VCaP (cell line): Measurements from ENCODE around the gene MPP4.

ENCODE experiments used
- H3K27ac ChIP-seq: fragments of 450-650 bp; 2 replicates; pipeline ENCODE4 v1.5.1; 2017
- TF ChIP-seq, protein P1 (sequence below): fragments of 450-650 bp; conservative IDR thresholded peaks from 2 replicates; pipeline ENCODE4 v1.5.1; 2017; ENCODE audit warnings: mild to moderate bottlenecking, moderate library complexity

Gene MPP4

GRCh38 chr2:201697899-201698298 is 545 bp downstream of the MPP4 start:
- TF ChIP-seq, protein P1, sequence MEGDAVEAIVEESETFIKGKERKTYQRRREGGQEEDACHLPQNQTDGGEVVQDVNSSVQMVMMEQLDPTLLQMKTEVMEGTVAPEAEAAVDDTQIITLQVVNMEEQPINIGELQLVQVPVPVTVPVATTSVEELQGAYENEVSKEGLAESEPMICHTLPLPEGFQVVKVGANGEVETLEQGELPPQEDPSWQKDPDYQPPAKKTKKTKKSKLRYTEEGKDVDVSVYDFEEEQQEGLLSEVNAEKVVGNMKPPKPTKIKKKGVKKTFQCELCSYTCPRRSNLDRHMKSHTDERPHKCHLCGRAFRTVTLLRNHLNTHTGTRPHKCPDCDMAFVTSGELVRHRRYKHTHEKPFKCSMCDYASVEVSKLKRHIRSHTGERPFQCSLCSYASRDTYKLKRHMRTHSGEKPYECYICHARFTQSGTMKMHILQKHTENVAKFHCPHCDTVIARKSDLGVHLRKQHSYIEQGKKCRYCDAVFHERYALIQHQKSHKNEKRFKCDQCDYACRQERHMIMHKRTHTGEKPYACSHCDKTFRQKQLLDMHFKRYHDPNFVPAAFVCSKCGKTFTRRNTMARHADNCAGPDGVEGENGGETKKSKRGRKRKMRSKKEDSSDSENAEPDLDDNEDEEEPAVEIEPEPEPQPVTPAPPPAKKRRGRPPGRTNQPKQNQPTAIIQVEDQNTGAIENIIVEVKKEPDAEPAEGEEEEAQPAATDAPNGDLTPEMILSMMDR = no peak
- peak overlapping the region; percentile 91 for H3K27ac ChIP-seq

DNA sequence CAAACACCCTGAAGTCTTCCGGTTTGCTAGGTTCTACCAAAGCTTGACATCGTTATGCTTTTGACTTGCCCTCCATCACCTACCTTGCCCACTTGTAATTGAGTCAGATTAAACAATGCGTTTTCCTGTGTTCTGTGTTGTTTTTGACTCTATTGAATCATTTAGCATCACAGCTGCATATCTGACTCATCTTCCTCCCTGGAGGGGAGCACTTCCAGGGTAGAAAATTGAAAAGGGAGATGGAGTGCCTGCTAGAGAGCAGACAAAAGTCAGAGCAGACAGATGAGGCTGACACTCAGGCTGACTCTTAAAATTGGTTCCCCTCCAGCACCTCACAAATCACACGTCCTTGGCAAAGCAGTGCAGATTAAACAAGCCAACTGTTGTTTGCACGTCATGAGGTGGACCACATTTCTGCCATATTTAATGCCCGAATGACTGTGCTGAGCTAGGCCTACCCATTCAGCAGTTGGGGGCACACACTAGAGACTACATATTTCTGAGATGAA is 2.2 kb downstream of the MPP4 start:
- TF ChIP-seq, protein P1 = no peak
- H3K27ac ChIP-seq = no peak overlapping the region

GRCh38 chr2:201685156-201685555 is 13.3 kb downstream of the MPP4 start:
- TF ChIP-seq, protein P1 = no peak
- no peak overlapping the region for H3K27ac ChIP-seq

DNA sequence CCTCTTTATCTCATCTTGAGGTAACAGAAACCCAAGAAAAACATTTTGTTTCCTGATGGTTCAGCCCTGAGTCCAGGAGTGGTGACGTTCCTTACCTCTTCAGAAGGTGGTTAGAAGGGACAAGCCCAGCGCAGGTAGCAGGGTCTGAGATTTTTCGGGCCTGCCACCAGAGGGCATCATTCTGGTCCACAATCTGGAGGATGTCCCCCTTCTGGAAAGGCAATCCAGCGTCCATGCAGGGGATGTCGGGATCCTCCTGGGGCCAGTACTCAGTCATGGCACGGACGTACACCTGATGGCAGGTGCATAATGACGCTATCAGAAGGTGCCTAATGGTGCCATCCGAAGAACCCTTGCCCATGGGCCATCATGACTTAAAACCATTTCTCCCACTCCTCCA is 17.7 kb downstream of the MPP4 start:
- H3K27ac ChIP-seq = no peak overlapping the region
- TF ChIP-seq, protein P1 = no peak; the same call in 1 of the 2 replicates

- no peak overlapping the region for H3K27ac ChIP-seq
- TF ChIP-seq, protein P1 = no peak
Measured at GRCh38 chr2:201678401-201678800, 20.0 kb downstream of the MPP4 start.

GRCh38 chr2:201675454-201675853 is 23.0 kb downstream of the MPP4 start:
- H3K27ac ChIP-seq = no peak overlapping the region
- TF ChIP-seq, protein P1 = no peak

DNA sequence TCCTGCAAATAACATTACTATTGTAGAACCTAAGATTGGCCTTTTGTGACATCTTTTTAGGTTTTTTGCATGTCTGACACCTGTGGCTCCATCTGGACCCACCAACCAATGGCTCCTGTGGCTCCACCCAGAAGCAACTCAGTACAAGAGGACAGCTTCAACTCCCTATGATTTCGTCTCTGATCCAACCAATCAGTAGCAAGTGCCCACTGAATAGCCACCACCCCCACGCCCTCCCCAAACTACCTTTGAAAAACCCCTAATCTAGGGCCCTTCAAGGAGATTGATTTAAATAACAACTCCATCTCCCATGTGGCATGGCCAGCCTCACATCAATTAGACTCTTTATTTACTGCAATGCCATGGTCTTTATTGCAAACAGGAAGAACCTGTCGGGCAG is 23.6 kb downstream of the MPP4 start:
- H3K27ac ChIP-seq = no peak overlapping the region
- TF ChIP-seq, protein P1 = no peak
